GM12878 (cell line): ENCODE data around the gene HACE1. TPM values are rescaled to one million over a fixed set of nuclear protein-coding genes. Genes with fewer than 3 reads are reported as not detected.

Experiments used
- ATAC-seq: fragments of 200-7000 bp; cut with Tn5 transposase; 3 replicates; pipeline ENCODE4 v1.9.1; 2020; ENCODE audit warnings: mild to moderate bottlenecking, moderate library complexity
- BruUV-seq: library from RNA; stranded (reverse); fragments of 400-500 nt; replicated peaks from 2 replicates; lab custom pipeline; 2021; lab: Mats Ljungman, UMichigan
- CTCF ChIA-PET: fragments of 300-600 bp; sonication (Branson Sonifier 250); formaldehyde crosslinking; extraction: SDS; loops from one replicate; lab custom pipeline; 2021; ENCODE audit warnings: inconsistent platforms; lab: Yijun Ruan, JAX
- POLR2A ChIA-PET: fragments of 350-600 bp; formaldehyde crosslinking; extraction: SDS; loops from one replicate; lab custom pipeline; 2021; ENCODE audit warnings: inconsistent platforms; lab: Charles Lee
- RAD21 ChIA-PET: fragments of 300-600 bp; sonication (Branson Sonifier 250); formaldehyde crosslinking; loops from one replicate; lab custom pipeline; 2023; ENCODE audit warnings: antibody characterized with exemption; ENCODE audit not compliant: unreplicated experiment; lab: Charles Lee
- SMC1A ChIA-PET: fragments of 300-600 bp; sonication (Branson Sonifier 250); formaldehyde crosslinking; loops from one replicate; lab custom pipeline; 2023; ENCODE audit not compliant: unreplicated experiment, uncharacterized antibody; lab: Charles Lee
- DNase-seq: peaks from one replicate; pipeline ENCODE4 v3.0.0-alpha.2; 2011; ENCODE audit warnings: low read depth, low spot score
- FAIRE-seq: peaks from 3 replicates; lab custom pipeline; 2011; peaks lifted over from hg19 to GRCh38; lab: Jason Lieb, UNC
- H2AFZ ChIP-seq: 2 replicates; pipeline ENCODE4 v1.6.0; 2011; ENCODE audit warnings: low read depth, low read length, control low read depth; ENCODE audit not compliant: control insufficient read depth
- H3K27ac ChIP-seq: 2 replicates; pipeline ENCODE4 v1.5.1; 2011; ENCODE audit warnings: control low read depth; ENCODE audit not compliant: control insufficient read depth, insufficient read depth
- H3K27me3 ChIP-seq, 2 experiments: replicated peaks in 1 of 2; 2 replicates each; pipeline versions ENCODE4 v1.6.0 to v1.6.1; 2011; ENCODE audit warnings: low read length in 1 of 2; ENCODE audit not compliant: control insufficient read depth in 2 of 2, insufficient read depth in 2 of 2
- H3K36me3 ChIP-seq, 2 experiments: 2 replicates each; pipeline ENCODE4 v1.5.1; 2011; ENCODE audit warnings: low read length in 1 of 2; ENCODE audit not compliant: control insufficient read depth in 2 of 2, insufficient read depth in 2 of 2
- H3K4me1 ChIP-seq: 2 replicates; pipeline ENCODE4 v1.6.1; 2011; ENCODE audit warnings: mild to moderate bottlenecking, low read length, moderate library complexity, mixed read lengths; ENCODE audit not compliant: control insufficient read depth, insufficient read depth
- H3K4me2 ChIP-seq: 2 replicates; pipeline ENCODE4 v1.6.0; 2011; ENCODE audit warnings: control low read depth; ENCODE audit not compliant: control insufficient read depth, insufficient read depth
- H3K4me3 ChIP-seq: fragments of 200-600 bp; sonication (generic); 2 replicates; pipeline ENCODE4 v1.5.1; 2016
- H3K79me2 ChIP-seq: 2 replicates; pipeline ENCODE4 v1.6.0; 2011; ENCODE audit warnings: low read length; ENCODE audit not compliant: control insufficient read depth, insufficient read depth
- H3K9ac ChIP-seq: 2 replicates; pipeline ENCODE4 v1.8.0; 2011; ENCODE audit warnings: low read length, control low read depth, mixed read lengths; ENCODE audit not compliant: control insufficient read depth, insufficient read depth
- H3K9me3 ChIP-seq: replicated peaks from 3 replicates; pipeline ENCODE4 v1.5.1; 2011; ENCODE audit warnings: mild to moderate bottlenecking, low read length; ENCODE audit not compliant: control insufficient read depth, insufficient read depth
- H4K20me1 ChIP-seq: 2 replicates; pipeline ENCODE4 v1.6.0; 2011; ENCODE audit not compliant: control insufficient read depth, insufficient read depth
- BACH1 ChIP-seq: fragments of 450-650 bp; IDR thresholded peaks from 2 replicates; pipeline ENCODE4 v1.6.1; 2017; ENCODE audit warnings: mild to moderate bottlenecking, borderline replicate concordance
- CBFB ChIP-seq: IDR thresholded peaks from 2 replicates; pipeline ENCODE4 v1.6.1; 2016; ENCODE audit warnings: antibody characterized with exemption, low read depth
- CHD2 ChIP-seq: IDR thresholded peaks from 2 replicates; pipeline ENCODE4 v1.6.1; 2011; ENCODE audit warnings: low read depth, low read length, improper control_type of control experiment, borderline replicate concordance
- IKZF2 ChIP-seq, 2 experiments: fragments of 450-650 bp; IDR thresholded peaks; 2 replicates each; pipeline ENCODE4 v1.6.1; 2017; ENCODE audit warnings: mild to moderate bottlenecking in 2 of 2, moderate library complexity in 2 of 2
- IRF4 ChIP-seq: IDR thresholded peaks from 2 replicates; pipeline ENCODE4 v1.6.1; 2011; ENCODE audit warnings: low read depth, low read length
- KLF5 ChIP-seq: fragments of 450-650 bp; IDR thresholded peaks from 2 replicates; pipeline ENCODE4 v1.6.1; 2014; ENCODE audit warnings: mild to moderate bottlenecking; ENCODE audit not compliant: partially characterized antibody
- MXI1 ChIP-seq: fragments of 150-350 bp; IDR thresholded peaks from 2 replicates; pipeline ENCODE4 v1.6.1; 2011; ENCODE audit warnings: low read depth, mild to moderate bottlenecking, inconsistent platforms, low read length, improper control_type of control experiment
- MYB ChIP-seq: fragments of 150-350 bp; IDR thresholded peaks from 2 replicates; pipeline ENCODE4 v1.6.1; 2014; ENCODE audit warnings: mild to moderate bottlenecking, low read depth, low read length, borderline replicate concordance
- NFXL1 ChIP-seq: fragments of 450-650 bp; IDR thresholded peaks from 2 replicates; pipeline ENCODE4 v1.6.1; 2017; ENCODE audit warnings: antibody characterized with exemption, mild to moderate bottlenecking, borderline replicate concordance
- PAX5 ChIP-seq: IDR thresholded peaks from 2 replicates; pipeline ENCODE4 v1.6.1; 2011; ENCODE audit warnings: low read depth, low read length, borderline replicate concordance
- PAX8 ChIP-seq: fragments of 450-650 bp; IDR thresholded peaks from 2 replicates; pipeline ENCODE4 v1.6.1; 2017; ENCODE audit warnings: mild to moderate bottlenecking, moderate library complexity
- RAD51 ChIP-seq: fragments of 450-650 bp; IDR thresholded peaks from 2 replicates; pipeline ENCODE4 v1.6.1; 2016; ENCODE audit warnings: moderate library complexity, mild to moderate bottlenecking, inconsistent platforms
- SMAD5 ChIP-seq: IDR thresholded peaks from 2 replicates; pipeline ENCODE4 v1.6.1; 2016; ENCODE audit warnings: antibody characterized with exemption, low read depth
- WRNIP1 ChIP-seq: IDR thresholded peaks from 2 replicates; pipeline ENCODE4 v1.6.1; 2011; ENCODE audit warnings: low read depth, low read length, improper control_type of control experiment, borderline replicate concordance
- ZBED1 ChIP-seq: IDR thresholded peaks from 2 replicates; pipeline ENCODE4 v1.6.1; 2016; ENCODE audit warnings: borderline replicate concordance
- ZNF217 ChIP-seq: fragments of 450-650 bp; IDR thresholded peaks from 2 replicates; pipeline ENCODE4 v1.6.1; 2017; ENCODE audit warnings: antibody characterized with exemption, mild to moderate bottlenecking
- WGBS: methylation state at CpG from one replicate; pipeline ENCODE4 v1.1.6; 2016; ENCODE audit warnings: low lambda C conversion rate; ENCODE audit not compliant: insufficient replicate concordance, insufficient coverage; ENCODE audit errors: missing lambda C conversion rate; 5-methylcytosine and 5-hydroxymethylcytosine counted together
- in situ Hi-C: fragments of 300-500 bp; cut with MboI; formaldehyde crosslinking; loops from 9 replicates; pipeline ENCODE4 v1.14.3; 2018; ENCODE audit warnings: mixed read lengths
- intact Hi-C: fragments of 100-400 bp; cut with micrococcal nuclease; formaldehyde crosslinking; loops from one replicate; pipeline ENCODE4 v1.14.2; 2022; ENCODE audit not compliant: unreplicated experiment
- polyA plus RNA-seq, 11 experiments: library from polyadenylated mRNA; depleted of rRNA in 4 of 11; unstranded in 6 of 11; stranded (reverse) in 5 of 11; fragments of >200 nt; fragmentation: Nextera tagmentation in 4 of 11; fragmentation: Illumina TruSeq in 1 of 11; extraction: Ambion mirVana in 4 of 11; extraction: Trizol in 1 of 11; gene quantifications; 1 replicate in 1 of 11; 2 replicates in 10 of 11; pipeline versions ENCODE4 v1.2.1 to v1.2.3, GENCODE V29; 2011 to 2016; ENCODE audit warnings: inconsistent platforms in 2 of 11, missing spikeins in 2 of 11, low read depth in 1 of 11
- total RNA-seq, 4 experiments: library from RNA; depleted of rRNA in 3 of 4; stranded (reverse); fragments of >200 nt in 3 of 4; fragmentation: Illumina TruSeq in 1 of 4; extraction: Trizol in 1 of 4; gene quantifications; 2 replicates each; pipeline versions ENCODE4 v1.2.1 to v1.2.3, GENCODE V29; 2013 to 2021
- TF ChIP-seq, protein P1 (sequence below): IDR thresholded peaks from 2 replicates; pipeline ENCODE4 v1.6.1; 2012; ENCODE audit warnings: improper control_type of control experiment, low read depth, low read length; ENCODE audit not compliant: insufficient replicate concordance
- TF ChIP-seq, protein P2 (sequence below): fragments of 450-650 bp; conservative IDR thresholded peaks from 2 replicates; pipeline ENCODE4 v1.6.1; 2017; ENCODE audit warnings: mild to moderate bottlenecking, moderate library complexity

Gene HACE1
- total and polyA plus RNA-seq, 10 of the 15 experiments (the other 5 are each of a cell fraction or from before 2014, with no cell fraction given), result 1.6 to 16.9 (median 5.6) TPM

DNA sequence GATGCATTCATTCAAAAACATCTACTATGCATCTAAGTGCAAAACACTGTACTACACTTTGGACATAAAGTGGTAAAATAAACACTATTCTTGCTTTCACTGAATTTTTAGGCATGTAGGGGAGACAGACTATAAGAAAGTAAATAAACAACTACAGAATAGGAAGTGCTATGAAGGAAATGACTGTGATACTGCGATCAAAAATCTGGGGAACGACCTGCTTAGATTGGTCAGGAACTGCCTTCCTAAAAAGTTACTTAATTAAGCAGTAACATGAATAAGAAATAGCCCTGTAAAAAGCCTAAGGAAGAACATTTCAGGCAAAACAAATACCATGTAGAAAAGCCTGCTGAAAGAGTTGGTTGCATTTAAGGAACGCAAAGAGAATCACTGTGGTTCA, 50.6 kb downstream of the HACE1 start:
- FAIRE-seq (no peak), ATAC-seq (no peak), DNase-seq (no peak)
- in situ Hi-C loops, result no loop called here
- no peak overlapping the region for H3K4me3 ChIP-seq
- H3K27ac ChIP-seq, result no peak overlapping the region
- H3K4me2 ChIP-seq, result no peak overlapping the region
- TF ChIP-seq WRNIP1 (no peak), RAD51 (no peak), BACH1 (no peak), PAX8 (no peak), PAX5 (no peak), IRF4 (no peak), NFXL1 (no peak), ZBED1 (no peak), CHD2 (no peak), ZNF217 (no peak), CBFB (no peak), IKZF2 (IDR thresholded peaks at IDR 0.05) (no peak), MXI1 (no peak), SMAD5 (no peak), MYB (no peak), KLF5 (no peak)
- TF ChIP-seq, protein P1, sequence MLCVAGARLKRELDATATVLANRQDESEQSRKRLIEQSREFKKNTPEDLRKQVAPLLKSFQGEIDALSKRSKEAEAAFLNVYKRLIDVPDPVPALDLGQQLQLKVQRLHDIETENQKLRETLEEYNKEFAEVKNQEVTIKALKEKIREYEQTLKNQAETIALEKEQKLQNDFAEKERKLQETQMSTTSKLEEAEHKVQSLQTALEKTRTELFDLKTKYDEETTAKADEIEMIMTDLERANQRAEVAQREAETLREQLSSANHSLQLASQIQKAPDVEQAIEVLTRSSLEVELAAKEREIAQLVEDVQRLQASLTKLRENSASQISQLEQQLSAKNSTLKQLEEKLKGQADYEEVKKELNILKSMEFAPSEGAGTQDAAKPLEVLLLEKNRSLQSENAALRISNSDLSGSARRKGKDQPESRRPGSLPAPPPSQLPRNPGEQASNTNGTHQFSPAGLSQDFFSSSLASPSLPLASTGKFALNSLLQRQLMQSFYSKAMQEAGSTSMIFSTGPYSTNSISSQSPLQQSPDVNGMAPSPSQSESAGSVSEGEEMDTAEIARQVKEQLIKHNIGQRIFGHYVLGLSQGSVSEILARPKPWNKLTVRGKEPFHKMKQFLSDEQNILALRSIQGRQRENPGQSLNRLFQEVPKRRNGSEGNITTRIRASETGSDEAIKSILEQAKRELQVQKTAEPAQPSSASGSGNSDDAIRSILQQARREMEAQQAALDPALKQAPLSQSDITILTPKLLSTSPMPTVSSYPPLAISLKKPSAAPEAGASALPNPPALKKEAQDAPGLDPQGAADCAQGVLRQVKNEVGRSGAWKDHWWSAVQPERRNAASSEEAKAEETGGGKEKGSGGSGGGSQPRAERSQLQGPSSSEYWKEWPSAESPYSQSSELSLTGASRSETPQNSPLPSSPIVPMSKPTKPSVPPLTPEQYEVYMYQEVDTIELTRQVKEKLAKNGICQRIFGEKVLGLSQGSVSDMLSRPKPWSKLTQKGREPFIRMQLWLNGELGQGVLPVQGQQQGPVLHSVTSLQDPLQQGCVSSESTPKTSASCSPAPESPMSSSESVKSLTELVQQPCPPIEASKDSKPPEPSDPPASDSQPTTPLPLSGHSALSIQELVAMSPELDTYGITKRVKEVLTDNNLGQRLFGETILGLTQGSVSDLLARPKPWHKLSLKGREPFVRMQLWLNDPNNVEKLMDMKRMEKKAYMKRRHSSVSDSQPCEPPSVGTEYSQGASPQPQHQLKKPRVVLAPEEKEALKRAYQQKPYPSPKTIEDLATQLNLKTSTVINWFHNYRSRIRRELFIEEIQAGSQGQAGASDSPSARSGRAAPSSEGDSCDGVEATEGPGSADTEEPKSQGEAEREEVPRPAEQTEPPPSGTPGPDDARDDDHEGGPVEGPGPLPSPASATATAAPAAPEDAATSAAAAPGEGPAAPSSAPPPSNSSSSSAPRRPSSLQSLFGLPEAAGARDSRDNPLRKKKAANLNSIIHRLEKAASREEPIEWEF, result no peak
- TF ChIP-seq, protein P2, sequence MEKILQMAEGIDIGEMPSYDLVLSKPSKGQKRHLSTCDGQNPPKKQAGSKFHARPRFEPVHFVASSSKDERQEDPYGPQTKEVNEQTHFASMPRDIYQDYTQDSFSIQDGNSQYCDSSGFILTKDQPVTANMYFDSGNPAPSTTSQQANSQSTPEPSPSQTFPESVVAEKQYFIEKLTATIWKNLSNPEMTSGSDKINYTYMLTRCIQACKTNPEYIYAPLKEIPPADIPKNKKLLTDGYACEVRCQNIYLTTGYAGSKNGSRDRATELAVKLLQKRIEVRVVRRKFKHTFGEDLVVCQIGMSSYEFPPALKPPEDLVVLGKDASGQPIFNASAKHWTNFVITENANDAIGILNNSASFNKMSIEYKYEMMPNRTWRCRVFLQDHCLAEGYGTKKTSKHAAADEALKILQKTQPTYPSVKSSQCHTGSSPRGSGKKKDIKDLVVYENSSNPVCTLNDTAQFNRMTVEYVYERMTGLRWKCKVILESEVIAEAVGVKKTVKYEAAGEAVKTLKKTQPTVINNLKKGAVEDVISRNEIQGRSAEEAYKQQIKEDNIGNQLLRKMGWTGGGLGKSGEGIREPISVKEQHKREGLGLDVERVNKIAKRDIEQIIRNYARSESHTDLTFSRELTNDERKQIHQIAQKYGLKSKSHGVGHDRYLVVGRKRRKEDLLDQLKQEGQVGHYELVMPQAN, result no peak
- TF ChIP-seq, all 136 proteins: peak for 0
- Histone ChIP-seq H3K36me3 (no peaks in the 10 kb centered on the region), H2AFZ (no peak overlapping the region), H3K27me3 (no peaks in the 10 kb centered on the region), H3K79me2 (no peaks in the 10 kb centered on the region), H4K20me1 (no peaks in the 10 kb centered on the region), H3K4me1 (no peaks in the 10 kb centered on the region), H3K9me3 (no peaks in the 10 kb centered on the region), H3K9ac (no peak overlapping the region)
- intact Hi-C loops, result no loop called here
- ChIA-PET RAD21 (no interaction called here), SMC1A (no interaction called here), CTCF (interaction anchor here (0.6 kb wide), 2 partner anchors 14 to 1995 kb away, joined by 3 read pairs; no protein-coding TSS in a partner anchor), POLR2A (no interaction called here)
- WGBS, result 79% methylated on average over 3 of the region's 3 CpGs
- BruUV-seq, result no TSS peak
